ENCODE data around the gene ADAMTS1.

DNA sequence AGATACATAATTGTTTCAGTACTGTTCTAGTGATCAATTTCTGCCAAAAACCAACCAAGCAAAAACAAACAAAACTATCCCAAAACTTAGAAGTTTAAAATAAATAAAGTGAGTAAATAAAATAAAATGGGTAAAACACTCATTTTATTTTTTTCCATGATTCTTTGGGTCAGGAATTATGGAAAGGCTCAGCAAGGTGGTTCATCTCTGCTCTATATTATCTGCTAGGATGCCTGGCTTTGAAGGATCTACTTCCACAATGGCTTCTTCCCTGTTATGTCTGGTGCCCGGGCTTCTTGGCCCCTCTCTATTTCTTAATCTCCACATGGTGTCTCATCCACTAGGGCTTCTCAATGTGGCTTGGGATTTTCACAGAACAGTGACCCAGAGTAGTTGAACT is 29.1 kb upstream of the ADAMTS1 start:
- TF ChIP-seq CDX4 (CRISPR knock-in tag; IDR thresholded peaks at IDR 0.05; ENCODE audit: borderline replicate concordance) (no peak), ATF3 (CRISPR knock-in tag; conservative IDR thresholded peaks at IDR 0.05) (no peak), USF1 (CRISPR knock-in tag; IDR thresholded peaks at IDR 0.05) (no peak), ZNF138 (CRISPR knock-in tag; conservative IDR thresholded peaks at IDR 0.05) (no peak), NFE2L1 (CRISPR knock-in tag; IDR thresholded peaks at IDR 0.05) (no peak), FOXP1 (CRISPR knock-in tag; IDR thresholded peaks at IDR 0.05; ENCODE audit: borderline replicate concordance) (no peak), FOXJ3 (CRISPR knock-in tag; IDR thresholded peaks at IDR 0.05; ENCODE audit: borderline replicate concordance) (no peak)
- TF ChIP-seq, protein P1, sequence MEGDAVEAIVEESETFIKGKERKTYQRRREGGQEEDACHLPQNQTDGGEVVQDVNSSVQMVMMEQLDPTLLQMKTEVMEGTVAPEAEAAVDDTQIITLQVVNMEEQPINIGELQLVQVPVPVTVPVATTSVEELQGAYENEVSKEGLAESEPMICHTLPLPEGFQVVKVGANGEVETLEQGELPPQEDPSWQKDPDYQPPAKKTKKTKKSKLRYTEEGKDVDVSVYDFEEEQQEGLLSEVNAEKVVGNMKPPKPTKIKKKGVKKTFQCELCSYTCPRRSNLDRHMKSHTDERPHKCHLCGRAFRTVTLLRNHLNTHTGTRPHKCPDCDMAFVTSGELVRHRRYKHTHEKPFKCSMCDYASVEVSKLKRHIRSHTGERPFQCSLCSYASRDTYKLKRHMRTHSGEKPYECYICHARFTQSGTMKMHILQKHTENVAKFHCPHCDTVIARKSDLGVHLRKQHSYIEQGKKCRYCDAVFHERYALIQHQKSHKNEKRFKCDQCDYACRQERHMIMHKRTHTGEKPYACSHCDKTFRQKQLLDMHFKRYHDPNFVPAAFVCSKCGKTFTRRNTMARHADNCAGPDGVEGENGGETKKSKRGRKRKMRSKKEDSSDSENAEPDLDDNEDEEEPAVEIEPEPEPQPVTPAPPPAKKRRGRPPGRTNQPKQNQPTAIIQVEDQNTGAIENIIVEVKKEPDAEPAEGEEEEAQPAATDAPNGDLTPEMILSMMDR (IDR thresholded peaks at IDR 0.05): no peak
- TF ChIP-seq, protein P2, sequence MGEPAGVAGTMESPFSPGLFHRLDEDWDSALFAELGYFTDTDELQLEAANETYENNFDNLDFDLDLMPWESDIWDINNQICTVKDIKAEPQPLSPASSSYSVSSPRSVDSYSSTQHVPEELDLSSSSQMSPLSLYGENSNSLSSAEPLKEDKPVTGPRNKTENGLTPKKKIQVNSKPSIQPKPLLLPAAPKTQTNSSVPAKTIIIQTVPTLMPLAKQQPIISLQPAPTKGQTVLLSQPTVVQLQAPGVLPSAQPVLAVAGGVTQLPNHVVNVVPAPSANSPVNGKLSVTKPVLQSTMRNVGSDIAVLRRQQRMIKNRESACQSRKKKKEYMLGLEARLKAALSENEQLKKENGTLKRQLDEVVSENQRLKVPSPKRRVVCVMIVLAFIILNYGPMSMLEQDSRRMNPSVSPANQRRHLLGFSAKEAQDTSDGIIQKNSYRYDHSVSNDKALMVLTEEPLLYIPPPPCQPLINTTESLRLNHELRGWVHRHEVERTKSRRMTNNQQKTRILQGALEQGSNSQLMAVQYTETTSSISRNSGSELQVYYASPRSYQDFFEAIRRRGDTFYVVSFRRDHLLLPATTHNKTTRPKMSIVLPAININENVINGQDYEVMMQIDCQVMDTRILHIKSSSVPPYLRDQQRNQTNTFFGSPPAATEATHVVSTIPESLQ (CRISPR knock-in tag; IDR thresholded peaks at IDR 0.05): no peak

Measured in WTC11 (cell line).